Endometrium (tissue), 2 donors: Measurements from ENCODE around the gene CDC26.
"Not testable (repeated sequence)": the region's sequence is repeated elsewhere in the genome, so short reads cannot be mapped to it uniquely, and the experiment has no call there.

ENCODE experiments used
- FAIRE-seq: peaks from 2 replicates; lab custom pipeline; 2012; peaks lifted over from hg19 to GRCh38; lab: Jason Lieb, UNC
- donor health status: control.
- donor health status: control.

The CDC26 gene

GRCh38 chr9:113293285-113293878, 18.0 kb upstream of the CDC26 start:
- no peak for FAIRE-seq

- FAIRE-seq, result no peak
Observed at GRCh38 chr9:113290052-113290607, 14.8 kb upstream of the CDC26 start.

- no peak for FAIRE-seq
Observed at GRCh38 chr9:113289091-113289490, 13.7 kb upstream of the CDC26 start.

- FAIRE-seq, result no peak
Observed at GRCh38 chr9:113281356-113281755, 6.0 kb upstream of the CDC26 start.

- FAIRE-seq, result no peak
Observed at GRCh38 chr9:113278840-113279239, 3.5 kb upstream of the CDC26 start.

GRCh38 chr9:113274474-113275156, 757 bp downstream of the CDC26 start:
- no peak for FAIRE-seq

GRCh38 chr9:113269871-113270270, 5.5 kb downstream of the CDC26 start:
- no peak for FAIRE-seq

GRCh38 chr9:113269355-113269754, 6.0 kb downstream of the CDC26 start:
- no peak for FAIRE-seq

- FAIRE-seq, result no peak
Observed at GRCh38 chr9:113267911-113268566, 7.3 kb downstream of the CDC26 start.

- no peak for FAIRE-seq
Observed at GRCh38 chr9:113266174-113266573, 9.2 kb downstream of the CDC26 start.

GRCh38 chr9:113261917-113262671, 13.3 kb downstream of the CDC26 start:
- FAIRE-seq, result no peak

GRCh38 chr9:113258282-113258681, 17.1 kb downstream of the CDC26 start:
- FAIRE-seq, result no peak

- FAIRE-seq, result no peak
Observed at GRCh38 chr9:113257863-113258262, 17.5 kb downstream of the CDC26 start.

GRCh38 chr9:113255438-113255837, 19.9 kb downstream of the CDC26 start:
- FAIRE-seq, result no peak

GRCh38 chr9:113254991-113255390, 20.4 kb downstream of the CDC26 start:
- no peak for FAIRE-seq

GRCh38 chr9:113250807-113251206, 24.6 kb downstream of the CDC26 start:
- FAIRE-seq, result no peak

- not testable (repeated sequence) for FAIRE-seq
Observed at GRCh38 chr9:113249661-113250060, 25.7 kb downstream of the CDC26 start.

GRCh38 chr9:113247640-113248039, 27.7 kb downstream of the CDC26 start:
- FAIRE-seq, result no peak

- no peak for FAIRE-seq
Observed at GRCh38 chr9:113246928-113247327, 28.4 kb downstream of the CDC26 start.

- no peak for FAIRE-seq
Observed at GRCh38 chr9:113245894-113246293, 29.5 kb downstream of the CDC26 start.

GRCh38 chr9:113244556-113244955, 30.8 kb downstream of the CDC26 start:
- no peak for FAIRE-seq

- no peak for FAIRE-seq
Observed at GRCh38 chr9:113241161-113241560, 34.2 kb downstream of the CDC26 start.

GRCh38 chr9:113238859-113239232, 36.5 kb downstream of the CDC26 start:
- no peak for FAIRE-seq
